Measurements from ENCODE around the gene SHC1. TPM values are rescaled to one million over a fixed set of nuclear protein-coding genes. Genes with fewer than 3 reads are reported as not detected.

SHC1 gene
- total RNA-seq, 2 experiments from 2014 or later: 31.2 to 36.3 TPM

DNA sequence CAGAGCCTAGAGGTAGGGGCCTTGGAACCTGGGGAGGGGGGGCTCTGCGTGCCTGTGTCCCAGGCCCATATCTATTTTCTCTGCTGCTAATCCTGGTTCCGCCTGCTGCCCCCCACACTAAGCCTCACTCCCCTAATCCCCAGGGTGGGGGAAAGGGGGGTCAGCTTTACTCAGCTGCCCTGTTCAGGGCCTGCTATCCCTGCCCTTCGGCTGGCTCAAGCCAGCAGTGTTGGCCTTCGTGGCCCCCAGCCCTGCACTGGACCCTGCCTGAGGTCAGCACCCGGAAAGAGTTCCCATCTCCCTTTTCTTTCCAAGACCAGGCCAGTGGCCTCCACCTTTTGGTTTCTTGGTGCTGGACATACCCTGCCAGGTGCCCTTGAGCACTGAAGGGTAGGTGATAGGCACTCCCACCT lies 40.5 kb upstream of the SHC1 start:
- POLR2A ChIA-PET: no interaction called here
- CTCF ChIA-PET: interaction anchor here (0.6 to 1.5 kb wide), 4 partner anchors 10 to 789 kb away, joined by 3 to 8 read pairs (median 4); no protein-coding TSS in a partner anchor

DNA sequence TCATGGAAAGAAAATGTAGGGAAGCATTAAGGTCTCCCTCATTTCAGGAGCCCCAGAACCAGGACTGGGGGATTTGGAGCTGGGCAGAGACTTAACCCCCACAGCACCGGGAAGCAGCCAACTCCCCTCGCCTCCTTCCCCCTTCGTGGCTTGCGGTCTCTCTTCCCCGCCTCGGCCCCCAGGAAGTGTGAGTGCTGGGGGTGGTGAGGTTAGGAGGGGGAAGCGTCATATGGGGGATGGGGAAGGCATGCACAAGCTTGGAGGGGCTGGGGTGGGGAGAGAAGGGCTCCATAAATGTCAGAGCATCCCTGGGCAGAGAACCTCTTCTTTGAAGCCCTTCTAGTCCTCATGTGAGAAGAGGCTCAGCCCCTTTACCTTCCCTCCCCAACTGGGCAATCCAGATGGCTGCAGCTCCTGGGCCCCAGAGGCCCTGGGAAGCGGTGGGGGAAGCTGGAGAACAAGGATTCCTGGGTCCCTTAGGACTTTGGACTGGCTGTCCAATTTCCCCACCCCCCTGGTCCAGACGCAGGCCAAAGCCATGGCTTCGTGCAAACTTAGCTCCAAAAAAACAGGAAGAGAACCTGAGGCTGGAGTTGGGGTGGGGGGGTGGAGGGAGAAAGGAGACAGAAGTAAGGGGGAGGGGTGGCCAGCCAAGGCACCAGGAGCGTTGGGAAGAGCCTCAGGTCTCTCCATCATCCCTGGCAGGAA lies 39.8 kb upstream of the SHC1 start:
- ChIA-PET POLR2A (interaction anchor here (0.6 kb wide), 1 partner anchor 87 kb away, joined by 5 read pairs; no protein-coding TSS in a partner anchor), CTCF (interaction anchor here (1.1 to 1.5 kb wide), 3 partner anchors 9 to 75 kb away, joined by 3 to 8 read pairs (median 6); no protein-coding TSS in a partner anchor)

DNA sequence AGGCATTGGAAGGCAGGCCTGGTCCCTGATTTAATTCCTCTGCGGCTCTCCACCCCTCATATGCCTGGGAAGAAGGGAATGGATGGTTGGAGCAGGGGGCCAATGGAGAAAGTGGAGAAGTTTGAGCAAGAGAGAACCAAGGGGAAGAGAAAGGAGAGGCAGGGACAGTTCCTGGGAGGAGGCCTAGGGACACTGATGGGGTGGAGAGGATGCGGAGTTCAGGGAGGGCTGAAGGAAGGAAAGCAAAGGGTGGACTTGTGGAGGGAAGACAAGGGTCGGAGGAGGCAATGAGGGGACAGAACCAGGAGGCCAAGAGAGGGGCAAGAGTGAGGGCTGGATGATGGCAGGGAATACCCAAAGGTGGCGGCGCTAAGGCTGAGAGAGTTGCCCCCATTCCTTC lies 39.2 kb upstream of the SHC1 start:
- ChIA-PET CTCF (interaction anchor here (1.1 to 1.5 kb wide), 3 partner anchors 8 to 76 kb away, joined by 3 to 8 read pairs (median 6); no protein-coding TSS in a partner anchor), POLR2A (no interaction called here)

DNA sequence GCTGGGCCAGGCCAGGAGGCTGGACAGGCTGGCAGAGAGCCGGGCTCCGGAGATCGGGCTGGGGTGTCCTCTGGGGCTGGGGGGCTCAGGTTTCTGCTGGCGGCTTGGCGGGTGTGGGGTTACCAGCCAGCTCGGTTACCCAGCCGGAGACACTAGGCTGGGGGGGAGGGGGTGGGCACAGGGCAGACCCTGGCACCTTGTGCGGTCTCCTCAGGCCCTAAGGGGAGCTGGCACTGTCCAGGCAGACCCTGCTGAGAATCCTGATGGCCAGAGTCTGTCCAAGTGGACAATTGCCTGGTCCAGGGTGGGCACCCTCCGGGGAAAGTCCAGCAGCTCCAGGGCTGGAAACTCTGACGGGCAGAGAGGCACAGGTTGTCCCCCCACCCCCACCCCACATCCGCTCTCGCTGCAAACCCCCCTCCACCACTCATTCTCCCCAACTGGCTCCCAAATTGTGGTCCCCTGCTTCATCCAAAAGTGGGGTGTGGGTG lies 38.7 kb upstream of the SHC1 start:
- ChIA-PET POLR2A (no interaction called here), CTCF (interaction anchor here (1.8 to 1.9 kb wide), 2 partner anchors 8 to 10 kb away, joined by 8 to 12 read pairs; no protein-coding TSS in a partner anchor)

DNA sequence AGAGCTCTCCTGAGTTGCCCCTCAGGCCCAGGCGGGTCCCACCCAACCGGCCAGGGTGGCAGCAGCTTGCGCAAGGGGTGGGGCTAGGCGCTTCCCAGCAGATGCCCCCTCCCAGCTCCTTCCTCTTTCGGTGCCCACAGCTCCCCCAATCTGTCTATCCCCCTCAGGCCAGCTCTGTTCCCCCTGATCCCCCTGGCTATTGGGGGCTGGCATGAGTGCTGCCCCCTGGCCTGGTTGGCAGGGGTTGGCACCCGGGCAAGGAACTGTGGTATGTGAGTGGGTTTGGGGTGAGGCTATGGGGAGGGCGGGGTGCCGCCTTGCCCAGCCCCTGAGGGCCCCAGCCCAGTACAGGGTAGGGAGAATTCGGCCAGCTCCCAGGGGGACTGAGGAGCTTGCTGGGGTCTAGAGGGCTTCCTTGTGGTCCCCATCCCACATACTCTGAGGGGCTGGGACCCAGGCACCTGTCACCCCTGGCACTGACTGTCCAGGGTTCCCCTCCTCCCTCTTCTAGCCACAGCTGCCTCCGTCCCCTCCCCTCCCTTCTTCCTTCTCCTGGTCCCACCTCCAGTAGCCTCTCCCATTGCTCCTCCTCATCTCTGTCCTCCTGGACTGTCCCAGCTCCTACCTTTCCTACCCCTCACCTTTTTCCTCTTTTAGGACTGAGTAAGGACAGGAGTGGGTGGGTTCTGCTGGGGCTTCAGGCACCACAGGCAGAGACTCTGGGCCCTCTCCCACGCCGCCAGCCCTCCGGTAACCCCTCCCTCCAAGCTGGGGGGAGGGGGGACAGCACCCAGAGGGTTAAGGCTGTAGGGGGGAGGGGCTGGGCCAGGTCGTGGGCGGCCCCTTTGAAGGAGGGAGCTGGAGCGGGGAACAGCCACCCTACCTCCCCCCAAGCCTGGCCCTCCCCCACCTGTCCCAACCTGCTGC lies 37.7 kb upstream of the SHC1 start:
- ChIA-PET POLR2A (interaction anchor here (0.5 kb wide), 1 partner anchor 57 kb away, joined by 6 read pairs; no protein-coding TSS in a partner anchor), CTCF (interaction anchor here (1.8 to 1.9 kb wide), 2 partner anchors 9 kb away, joined by 8 to 12 read pairs; no protein-coding TSS in a partner anchor)

DNA sequence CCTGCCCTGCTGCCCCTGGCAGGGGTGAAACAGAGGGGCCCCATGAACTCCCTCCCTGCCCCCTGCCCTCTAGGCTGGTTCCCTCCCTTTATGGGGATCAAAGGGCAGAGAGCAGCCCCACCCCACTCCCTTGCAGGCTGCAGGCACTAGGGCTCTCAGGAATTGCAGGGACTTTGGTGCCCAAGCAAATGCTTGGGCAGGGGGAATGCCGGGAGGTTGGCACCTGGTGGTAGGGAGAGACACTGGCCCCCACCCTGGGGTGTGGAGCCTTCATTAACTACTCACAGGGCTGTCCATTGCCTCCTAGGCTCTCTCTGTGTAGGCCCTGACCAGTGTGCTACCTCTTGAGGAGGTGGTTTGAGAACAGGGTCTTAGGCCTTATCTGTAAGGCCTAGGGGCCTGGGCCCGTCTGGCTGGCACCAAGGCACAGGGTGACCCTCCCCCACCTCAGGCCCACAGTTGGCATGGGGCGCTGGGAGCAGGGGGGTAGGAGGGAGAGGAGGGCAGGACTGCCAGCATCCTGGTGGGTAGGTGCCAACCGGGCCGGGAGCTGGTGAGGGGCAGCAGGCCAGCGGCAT lies 36.8 kb upstream of the SHC1 start:
- ChIA-PET CTCF (interaction anchor here (1.8 to 1.9 kb wide), 3 partner anchors 8 to 10 kb away, joined by 8 to 12 read pairs (median 11); no protein-coding TSS in a partner anchor), POLR2A (interaction anchor here (0.7 to 1.1 kb wide), 2 partner anchors 10 to 71 kb away, joined by 3 to 8 read pairs; partner anchors contain the start of gene PMVK)

DNA sequence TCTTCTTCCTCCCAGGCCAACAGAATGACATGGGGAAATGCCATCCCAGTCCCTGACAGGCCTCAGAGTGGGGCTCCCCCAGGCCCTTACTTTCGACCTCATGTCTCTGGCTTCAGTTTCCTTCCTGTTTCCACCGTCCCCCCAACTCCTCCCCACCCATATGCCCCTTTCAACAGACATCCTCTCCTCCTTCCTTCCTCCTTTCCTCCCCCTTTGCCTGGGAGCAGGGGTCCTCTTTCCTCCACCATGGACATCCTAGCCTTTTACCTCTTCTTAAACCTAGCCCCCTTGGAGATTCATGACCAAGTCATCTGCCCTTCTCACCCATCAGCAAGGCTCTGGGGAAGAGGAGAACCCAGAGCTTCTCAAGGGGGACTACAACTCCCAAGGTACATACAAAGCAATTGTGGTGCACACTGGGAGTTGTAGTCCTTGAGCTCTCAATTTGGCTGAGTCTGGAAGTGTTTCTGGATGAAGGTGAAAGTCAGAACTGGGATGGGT lies 36.1 kb upstream of the SHC1 start:
- ChIA-PET POLR2A (interaction anchor here (0.7 to 1.1 kb wide), 2 partner anchors 10 to 70 kb away, joined by 3 to 8 read pairs; partner anchors contain the start of gene PMVK), CTCF (interaction anchor here (1.8 kb wide), 1 partner anchor 10 kb away, joined by 11 read pairs; no protein-coding TSS in a partner anchor)

DNA sequence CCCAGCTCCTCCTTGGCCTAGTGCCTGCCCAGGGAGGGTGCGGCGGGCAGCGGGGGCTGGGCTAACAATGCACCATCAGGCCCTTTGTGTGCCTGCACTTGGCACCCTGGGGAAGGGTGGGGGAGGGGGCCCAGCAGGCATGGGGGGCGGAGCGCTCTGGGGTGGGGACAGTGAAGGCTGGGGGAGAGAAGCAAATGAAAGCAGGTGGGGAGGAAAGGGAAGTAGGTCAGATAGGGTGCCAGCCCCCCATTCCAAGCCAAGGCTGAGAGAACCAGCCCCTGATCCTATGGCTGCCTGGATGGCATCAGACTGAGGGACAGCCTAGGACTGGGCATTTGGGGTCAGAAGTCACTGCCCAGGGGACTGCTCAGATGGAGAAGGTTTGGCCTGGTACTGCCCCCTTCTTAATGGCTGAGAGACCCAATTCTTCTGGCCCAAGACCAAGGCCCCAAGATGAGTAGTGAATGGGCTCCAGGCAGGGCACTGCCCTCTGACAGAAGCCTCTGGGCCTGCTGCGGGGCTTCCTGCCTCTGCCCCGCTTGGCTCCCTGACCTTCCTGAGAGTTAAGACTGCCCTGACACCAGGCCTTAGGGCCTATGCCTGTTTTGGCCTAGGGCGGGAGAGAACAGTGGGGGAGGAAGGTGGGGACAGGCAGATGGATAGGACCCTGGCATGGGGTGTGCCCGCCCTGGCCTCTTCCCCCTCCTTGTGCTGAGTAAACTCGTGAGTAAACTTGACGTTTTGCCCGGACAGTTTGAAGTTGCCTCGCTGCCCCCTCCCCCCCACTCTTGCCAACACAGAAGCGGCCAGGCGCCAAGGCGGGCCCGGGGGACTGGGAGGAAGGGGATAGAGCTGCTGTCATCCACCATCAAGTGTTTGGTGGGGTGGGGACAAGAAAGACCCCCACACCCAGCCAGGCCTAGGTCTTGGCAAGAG lies 34.8 kb upstream of the SHC1 start:
- CTCF ChIA-PET: interaction anchor here (1.8 to 10.0 kb wide), 2 partner anchors 10 to 11 kb away, joined by 11 to 115 read pairs; no protein-coding TSS in a partner anchor
- POLR2A ChIA-PET: no interaction called here

DNA sequence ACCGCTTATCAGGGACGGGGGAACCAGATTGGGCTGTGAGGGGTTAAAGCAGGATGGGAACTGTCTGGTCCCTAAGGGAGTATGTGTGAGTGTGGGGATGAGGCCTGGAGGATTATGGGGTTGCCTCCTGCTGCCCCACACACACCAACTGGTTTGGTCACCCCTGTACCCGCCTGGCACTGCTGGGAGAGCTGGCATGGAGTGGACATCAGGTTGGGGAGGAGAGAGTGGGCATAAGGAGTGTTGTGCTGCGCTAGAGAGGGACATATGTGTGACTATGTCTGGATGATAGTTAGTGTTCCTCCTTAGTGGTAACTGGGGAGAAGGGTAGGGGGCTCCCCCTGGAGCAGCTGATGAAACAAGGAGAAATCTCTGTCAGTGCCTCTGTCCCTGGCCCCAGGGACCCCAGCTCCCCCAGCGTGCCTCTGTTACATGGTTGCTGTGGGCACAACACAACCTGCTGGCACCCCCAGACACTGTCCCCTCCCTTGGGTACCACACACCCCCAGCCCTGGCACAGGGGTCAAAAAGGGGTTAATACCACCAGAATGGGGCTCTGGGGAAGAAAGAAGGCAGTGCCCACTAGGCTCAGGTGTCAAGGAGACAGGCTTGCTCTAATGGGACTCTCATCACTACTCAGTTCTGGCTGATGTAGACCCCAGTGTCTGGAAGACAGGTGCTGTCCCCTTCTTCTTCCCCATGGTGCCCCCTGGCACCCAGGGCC lies 34.0 kb upstream of the SHC1 start:
- ChIA-PET CTCF (interaction anchor here (1.2 to 10.0 kb wide), 4 partner anchors 11 to 246 kb away, joined by 3 to 115 read pairs (median 5); partner anchors contain the start of genes ADAM15 and PBXIP1), POLR2A (no interaction called here)

DNA sequence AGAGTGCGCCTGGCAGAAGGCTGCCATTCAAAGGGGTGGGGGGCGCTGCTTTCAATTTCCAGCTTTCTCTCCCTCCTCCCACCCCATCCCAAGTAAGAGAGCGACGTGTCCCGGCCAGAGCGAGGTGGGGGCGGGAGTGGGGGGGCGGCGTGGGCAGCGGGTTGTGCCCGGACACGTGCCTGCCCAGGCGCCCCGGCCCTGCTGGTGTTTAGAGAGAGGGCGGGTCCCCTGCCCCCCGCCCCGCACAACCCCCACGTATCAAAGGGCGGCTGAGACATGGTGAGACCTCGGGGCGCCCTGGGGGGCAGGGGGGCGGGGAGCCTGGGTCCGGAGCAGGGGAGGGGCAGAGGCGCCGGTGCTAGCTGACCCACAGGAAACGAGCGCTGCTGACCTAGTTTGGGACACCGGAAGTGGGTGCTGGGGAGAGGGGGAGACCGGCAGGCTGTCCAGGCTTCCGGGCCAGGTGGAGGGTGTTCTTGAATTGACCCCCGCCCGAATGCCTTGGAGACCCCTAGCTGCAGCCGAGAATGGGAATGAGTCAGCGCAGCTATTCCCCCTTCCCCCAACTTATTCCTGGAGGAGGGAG lies 33.3 kb upstream of the SHC1 start:
- CTCF ChIA-PET: interaction anchor here (0.6 to 10.0 kb wide), 5 partner anchors 11 to 558 kb away, joined by 3 to 115 read pairs (median 4); partner anchors contain the start of genes ADAM15 and PBXIP1
- POLR2A ChIA-PET: interaction anchor here (0.6 to 0.8 kb wide), 3 partner anchors 9 to 60 kb away, joined by 3 to 5 read pairs (median 3); partner anchors contain the start of gene ADAM15

DNA sequence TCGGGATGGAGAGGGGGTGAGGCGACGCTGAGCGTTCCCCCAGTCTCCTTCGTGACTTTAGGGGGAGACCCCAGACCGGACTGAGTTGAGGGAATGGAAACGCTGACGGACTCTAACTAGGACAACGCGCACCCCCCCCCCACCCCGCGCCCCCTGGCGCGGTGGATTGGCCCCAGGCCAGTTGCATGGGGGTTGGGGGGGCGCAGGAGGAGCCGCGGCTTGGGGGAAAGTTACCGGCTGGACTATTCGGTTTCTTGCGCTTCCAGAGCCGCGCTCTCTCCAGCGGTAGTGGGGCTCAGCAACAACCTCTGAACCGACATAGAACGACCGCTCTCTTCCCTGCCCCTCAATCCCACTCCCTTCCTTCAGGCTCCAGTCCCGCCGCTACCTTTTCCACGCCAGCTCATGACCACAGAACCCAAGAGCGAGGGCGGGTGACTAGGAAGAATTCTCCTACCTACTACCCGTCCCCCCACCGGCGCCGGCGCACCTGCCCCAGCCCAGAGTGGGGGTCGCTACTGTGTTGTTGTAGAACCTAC lies 32.7 kb upstream of the SHC1 start:
- CTCF ChIA-PET: interaction anchor here (1.2 to 10.0 kb wide), 4 partner anchors 12 to 247 kb away, joined by 3 to 115 read pairs (median 5); partner anchors contain the start of genes ADAM15 and PBXIP1
- POLR2A ChIA-PET: interaction anchor here (0.6 to 0.8 kb wide), 3 partner anchors 9 to 59 kb away, joined by 3 to 5 read pairs (median 3); partner anchors contain the start of gene ADAM15

DNA sequence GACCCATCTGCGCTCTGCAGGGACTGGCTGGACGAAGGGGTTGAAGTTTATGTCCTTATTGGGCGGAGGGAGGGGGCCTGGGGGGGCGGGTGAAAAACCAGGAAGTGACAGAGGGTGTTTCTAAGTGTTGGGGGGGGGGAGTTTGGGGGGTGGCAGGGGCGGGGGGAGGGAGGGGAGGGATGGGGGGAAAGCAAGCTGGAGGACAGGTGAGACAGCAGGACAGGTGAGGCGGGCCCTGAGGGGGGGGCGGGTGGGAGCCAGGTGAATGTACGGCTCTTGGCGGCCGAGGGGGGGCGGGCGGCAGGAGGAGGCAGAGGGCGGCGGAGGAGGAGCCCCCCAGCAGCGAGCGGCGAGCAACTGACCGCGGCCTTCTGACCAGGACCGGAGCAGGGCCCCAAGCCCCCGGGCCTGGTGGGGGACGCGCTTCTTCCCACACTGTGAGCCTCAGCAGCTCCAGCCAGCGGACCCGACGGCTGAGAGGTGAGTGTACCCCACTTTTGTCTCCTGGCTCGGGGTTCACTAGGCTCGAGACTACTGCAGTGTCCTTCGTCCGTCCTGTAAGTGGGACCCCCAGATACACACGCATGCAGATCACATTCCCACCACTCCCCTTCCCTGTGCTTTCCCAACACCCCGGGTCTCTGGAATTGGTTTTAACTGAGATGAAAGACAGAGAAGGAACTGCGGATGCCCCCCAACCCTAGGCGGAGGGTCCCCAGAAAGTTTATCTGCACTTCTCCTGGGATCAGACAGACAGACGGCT lies 32.1 kb upstream of the SHC1 start, which contains the start of gene ZBTB7B:
Gene ZBTB7B, plus strand, starts transcription at position 339 of the 763 bp plus-strand sequence. CDS start 11,859 bp downstream, outside the sequence.
- CTCF ChIA-PET: interaction anchor here (1.2 to 10.0 kb wide), 3 partner anchors 12 to 48 kb away, joined by 4 to 115 read pairs (median 6); partner anchors contain the start of genes ADAM15 and PBXIP1
- POLR2A ChIA-PET: no interaction called here

DNA sequence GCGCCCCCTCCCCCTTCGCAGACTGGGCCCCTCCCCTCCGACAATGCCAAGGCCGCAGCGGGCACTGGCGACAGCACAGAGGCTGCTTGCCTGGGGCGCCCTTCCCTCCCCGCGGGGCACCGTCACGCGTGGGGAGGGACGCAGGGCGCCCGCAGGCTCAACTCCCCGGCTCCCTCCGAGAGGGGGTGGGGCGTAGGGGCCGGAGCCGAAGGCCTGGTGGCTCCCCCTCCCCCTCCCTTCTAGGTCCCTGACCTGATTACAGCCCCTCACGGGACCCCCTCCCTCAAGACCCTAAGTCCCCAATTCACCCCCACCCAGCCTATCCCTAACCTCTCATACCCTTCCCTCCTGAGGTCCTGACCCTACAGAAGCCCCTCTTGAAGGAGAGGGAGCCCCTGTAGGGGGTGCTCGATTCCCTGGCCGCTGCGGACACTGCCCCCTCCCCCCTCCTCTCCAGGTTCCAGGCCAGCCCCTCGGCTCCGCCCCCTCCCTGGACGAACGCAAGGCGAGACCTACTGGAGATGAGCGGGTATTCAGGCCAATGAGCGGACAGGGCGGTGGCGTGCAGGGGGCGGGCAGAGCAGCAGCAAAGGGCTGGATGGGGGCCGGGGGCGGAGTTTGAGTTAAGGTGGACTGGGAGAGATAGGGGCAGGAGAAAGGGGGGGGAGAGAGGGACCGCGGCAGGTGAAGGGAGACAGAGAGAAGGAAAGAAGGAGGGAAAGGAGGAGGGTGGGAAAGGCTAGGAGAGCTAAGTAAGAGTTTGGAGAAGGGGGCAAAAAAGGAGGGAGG lies 31.3 kb upstream of the SHC1 start:
- ChIA-PET CTCF (interaction anchor here (0.7 to 10.0 kb wide), 7 partner anchors 9 to 83 kb away, joined by 3 to 115 read pairs (median 3); partner anchors contain the start of genes PMVK and PYGO2), POLR2A (interaction anchor here (0.6 to 0.7 kb wide), 2 partner anchors 47 to 66 kb away, joined by 3 to 4 read pairs; partner anchors contain the start of gene PMVK)

DNA sequence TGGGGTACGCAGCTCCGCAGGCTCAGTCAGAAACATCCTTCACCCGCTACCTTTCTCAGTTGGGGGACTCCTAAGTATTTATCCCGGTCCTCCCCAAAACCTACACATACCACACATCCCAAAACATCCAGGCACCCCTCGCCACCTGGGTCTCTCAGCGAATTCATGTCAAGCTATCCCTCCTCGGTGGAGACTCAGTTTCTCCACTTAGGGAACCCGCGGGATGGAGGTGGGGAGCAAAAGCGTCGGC lies 30.8 kb upstream of the SHC1 start:
- POLR2A ChIA-PET: interaction anchor here (0.6 to 0.7 kb wide), 2 partner anchors 47 to 65 kb away, joined by 3 to 4 read pairs; partner anchors contain the start of gene PMVK
- CTCF ChIA-PET: interaction anchor here (0.7 to 10.0 kb wide), 7 partner anchors 9 to 84 kb away, joined by 3 to 115 read pairs (median 3); partner anchors contain the start of genes PMVK and PYGO2

Data from activated CD8-positive, alpha-beta memory T cell treated with anti-CD3 and anti-CD28 coated beads for 36 hours (primary cell).